ENCODE measurements around the gene EVL.

Gene EVL

DNA sequence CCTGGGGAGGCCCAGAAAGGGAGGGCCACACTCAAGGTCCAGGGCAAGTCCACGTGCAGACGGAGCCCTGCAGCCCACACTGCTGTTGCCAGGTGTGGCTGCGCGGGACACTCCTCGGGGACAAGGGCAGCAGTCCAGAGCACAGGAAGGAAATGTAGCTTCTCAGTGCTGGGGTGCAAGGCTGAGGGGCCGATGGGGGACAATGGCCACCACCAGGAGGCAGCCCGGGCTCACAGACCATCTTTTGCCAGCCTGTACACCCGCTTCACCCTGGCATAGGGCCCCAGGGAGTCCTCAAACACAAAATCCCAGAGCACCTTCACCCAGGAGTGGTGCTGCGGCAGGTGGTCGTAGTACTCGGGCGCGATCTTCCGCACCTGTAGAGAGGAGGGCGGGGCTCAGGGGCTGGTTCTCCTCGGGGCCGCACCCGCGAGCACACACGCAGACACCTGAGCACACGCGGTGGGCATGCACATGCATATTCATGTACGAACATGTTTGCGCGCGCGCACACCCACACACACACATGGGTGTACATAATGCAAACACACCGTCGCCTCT lies 81.4 kb downstream of the EVL start:
- H3K9ac ChIP-seq, result peak overlapping the region; percentile 45
- peaks cover 71% of the 10 kb centered on the region for H3K4me1 ChIP-seq
- H3K4me3 ChIP-seq, result no peak overlapping the region; the same call in 1 of the 2 replicates
- peak overlapping the region; percentile 89 for H3K4me2 ChIP-seq
- H4K20me1 ChIP-seq, result no peaks in the 10 kb centered on the region; the same call in 1 of the 2 replicates
- H3K27ac ChIP-seq, result peak overlapping the region; percentile 78
- no peak for TF ChIP-seq Cebpa-rat (IDR thresholded peaks at IDR 0.05)
- no peaks in the 10 kb centered on the region for H3K27me3 ChIP-seq
- H3K9me3 ChIP-seq, result no peaks in the 10 kb centered on the region
- H3K36me3 ChIP-seq, result peaks cover 32% of the 10 kb centered on the region

GRCh38 chr14:100147181-100147631 lies 82.0 kb downstream of the EVL start:
- TF ChIP-seq Cebpa-rat (IDR thresholded peaks at IDR 0.05), result peak; percentile 52; the same call in 1 of the 2 replicates
- H3K4me2 ChIP-seq, result peak overlapping the region; percentile 89
- peak overlapping the region; percentile 79 for H3K27ac ChIP-seq
- peaks cover 65% of the 10 kb centered on the region for H3K4me1 ChIP-seq
- no peaks in the 10 kb centered on the region for H3K9me3 ChIP-seq
- no peaks in the 10 kb centered on the region; the same call in 1 of the 2 replicates for H4K20me1 ChIP-seq
- peak overlapping the region; percentile 45; the same call in 1 of the 2 replicates for H3K9ac ChIP-seq
- H3K27me3 ChIP-seq, result no peaks in the 10 kb centered on the region
- peaks cover 27% of the 10 kb centered on the region for H3K36me3 ChIP-seq
- H3K4me3 ChIP-seq, result no peak overlapping the region; the same call in 1 of the 2 replicates

- peaks cover 59% of the 10 kb centered on the region for H3K4me1 ChIP-seq
- TF ChIP-seq Cebpa-rat (IDR thresholded peaks at IDR 0.05), result no peak
Observed at GRCh38 chr14:100147691-100148464, 82.7 kb downstream of the EVL start.

GRCh38 chr14:100148837-100149731 lies 83.9 kb downstream of the EVL start:
- Histone ChIP-seq H3K9ac (no peak overlapping the region), H3K27me3 (no peaks in the 10 kb centered on the region), H3K4me2 (peak overlapping the region; percentile 89; the same call in 1 of the 2 replicates), H4K20me1 (no peaks in the 10 kb centered on the region; the same call in 1 of the 2 replicates), H3K36me3 (peaks cover 9% of the 10 kb centered on the region), H3K4me3 (no peak overlapping the region), H3K9me3 (no peaks in the 10 kb centered on the region; the same call in 1 of the 2 replicates), H3K27ac (peak overlapping the region; percentile 79), H3K4me1 (peaks cover 50% of the 10 kb centered on the region)
- TF ChIP-seq Cebpa-rat (IDR thresholded peaks at IDR 0.05), result no peak

More at GRCh38 chr14:100147691-100148464, 82.7 kb downstream of the EVL start:
- peak overlapping the region; percentile 89 for H3K4me2 ChIP-seq
- no peaks in the 10 kb centered on the region for H3K27me3 ChIP-seq
- no peak overlapping the region for H3K4me3 ChIP-seq
- no peaks in the 10 kb centered on the region; the same call in 1 of the 2 replicates for H4K20me1 ChIP-seq
- peak overlapping the region; percentile 24; the same call in 1 of the 2 replicates for H3K9ac ChIP-seq
- peak overlapping the region; percentile 79 for H3K27ac ChIP-seq
- H3K9me3 ChIP-seq, result no peaks in the 10 kb centered on the region
- peaks cover 21% of the 10 kb centered on the region for H3K36me3 ChIP-seq

GRCh38 chr14:100149851-100150611 lies 84.8 kb downstream of the EVL start:
- Histone ChIP-seq H3K9ac (no peak overlapping the region), H3K4me2 (no peak overlapping the region), H3K4me1 (peaks cover 42% of the 10 kb centered on the region), H3K9me3 (peaks cover 9% of the 10 kb centered on the region), H3K27me3 (peaks cover 1% of the 10 kb centered on the region; the same call in 1 of the 2 replicates), H3K27ac (no peak overlapping the region), H3K4me3 (no peak overlapping the region), H3K36me3 (no peaks in the 10 kb centered on the region), H4K20me1 (no peaks in the 10 kb centered on the region; the same call in 1 of the 2 replicates)
- TF ChIP-seq Cebpa-rat (IDR thresholded peaks at IDR 0.05), result no peak

GRCh38 chr14:100150932-100151587 lies 85.8 kb downstream of the EVL start:
- H3K36me3 ChIP-seq, result no peaks in the 10 kb centered on the region
- peaks cover 10% of the 10 kb centered on the region for H3K9me3 ChIP-seq
- peaks cover 42% of the 10 kb centered on the region for H3K4me1 ChIP-seq
- H3K4me3 ChIP-seq, result no peak overlapping the region
- peaks cover 4% of the 10 kb centered on the region for H3K27me3 ChIP-seq
- H3K4me2 ChIP-seq, result no peak overlapping the region
- no peaks in the 10 kb centered on the region; the same call in 1 of the 2 replicates for H4K20me1 ChIP-seq
- no peak overlapping the region for H3K27ac ChIP-seq
- no peak overlapping the region for H3K9ac ChIP-seq
- no peak for TF ChIP-seq Cebpa-rat (IDR thresholded peaks at IDR 0.05)

GRCh38 chr14:100152091-100152490 lies 86.9 kb downstream of the EVL start:
- H4K20me1 ChIP-seq, result peaks cover 2% of the 10 kb centered on the region; the same call in 1 of the 2 replicates
- peaks cover 15% of the 10 kb centered on the region for H3K27me3 ChIP-seq
- no peak overlapping the region for H3K9ac ChIP-seq
- no peaks in the 10 kb centered on the region for H3K36me3 ChIP-seq
- H3K27ac ChIP-seq, result no peak overlapping the region
- peaks cover 10% of the 10 kb centered on the region for H3K9me3 ChIP-seq
- TF ChIP-seq Cebpa-rat (IDR thresholded peaks at IDR 0.05), result no peak
- no peak overlapping the region for H3K4me3 ChIP-seq
- no peak overlapping the region for H3K4me2 ChIP-seq
- peaks cover 42% of the 10 kb centered on the region for H3K4me1 ChIP-seq

DNA sequence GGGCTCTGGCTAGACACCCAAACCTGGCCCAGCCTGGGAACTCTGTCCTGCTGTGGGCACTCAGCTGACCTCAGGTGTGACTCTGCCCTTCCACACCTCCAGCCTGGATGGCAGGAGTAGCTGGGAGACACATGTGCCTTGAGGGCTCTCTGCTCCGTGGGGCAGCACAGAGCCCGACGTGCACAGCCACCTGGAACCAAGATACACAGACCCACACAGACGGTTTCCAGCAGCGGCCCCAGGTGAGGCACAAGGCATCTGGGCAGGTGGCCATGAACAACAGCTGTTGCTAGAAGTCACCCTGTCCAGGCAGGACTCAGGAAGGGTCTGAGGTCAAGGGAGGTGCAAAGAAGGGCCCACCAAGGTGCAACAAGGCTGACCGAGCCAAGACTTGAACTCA lies 88.3 kb downstream of the EVL start:
- no peaks in the 10 kb centered on the region for H3K36me3 ChIP-seq
- no peak for TF ChIP-seq Cebpa-rat (IDR thresholded peaks at IDR 0.05)

More for the DNA sequence above, 88.3 kb downstream of the EVL start:
- no peak overlapping the region for H3K4me2 ChIP-seq
- H4K20me1 ChIP-seq, result peaks cover 11% of the 10 kb centered on the region
- H3K9me3 ChIP-seq, result peaks cover 10% of the 10 kb centered on the region
- no peak overlapping the region for H3K27ac ChIP-seq
- no peak overlapping the region for H3K9ac ChIP-seq
- peaks cover 40% of the 10 kb centered on the region for H3K4me1 ChIP-seq
- H3K4me3 ChIP-seq, result no peak overlapping the region
- H3K27me3 ChIP-seq, result peaks cover 29% of the 10 kb centered on the region

Measured in BLaER1 (cell line).